DMS 273 treated with DMSO at 0.1 percent for 48 hours (cell line): Measurements from ENCODE around the gene CNPY3.
"Not testable (repeated sequence)": the region's sequence is repeated elsewhere in the genome, so short reads cannot be mapped to it uniquely, and the experiment has no call there.

Experiments used
- DNase-seq: peaks from one replicate; lab custom pipeline; 2025; lab: John Stamatoyannopoulos, UW

The CNPY3 gene

GRCh38 chr6:42915732-42916131, 13.5 kb upstream of the CNPY3 start, which contains the start of gene PTCRA:
PTCRA (plus strand) TSS chr6:42916053; CDS start chr6:42916070, 17 bp downstream.
- no peak for DNase-seq

DNA sequence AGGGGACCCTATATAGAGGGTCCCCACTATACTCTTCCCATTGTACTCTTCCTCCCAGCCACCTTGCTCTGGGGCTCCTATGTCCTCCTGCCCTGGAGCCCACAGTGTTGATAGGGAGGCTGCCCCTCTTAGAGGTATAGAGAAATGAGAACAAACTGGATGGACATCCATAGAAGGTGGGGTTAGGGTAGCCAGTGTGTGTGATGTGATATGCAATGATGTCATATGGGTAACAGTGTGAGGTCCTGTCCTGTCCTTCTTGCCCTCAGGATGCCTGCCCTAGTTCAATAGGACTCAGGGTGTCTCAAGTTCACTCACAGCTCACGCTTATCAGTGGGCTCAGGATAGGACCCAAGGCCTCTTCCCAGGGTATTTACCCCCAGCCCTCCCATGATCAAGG, 13.0 kb upstream of the CNPY3 start:
- no peak for DNase-seq

- DNase-seq, result no peak
Measured at GRCh38 chr6:42921801-42922200, 7.5 kb upstream of the CNPY3 start.

DNA sequence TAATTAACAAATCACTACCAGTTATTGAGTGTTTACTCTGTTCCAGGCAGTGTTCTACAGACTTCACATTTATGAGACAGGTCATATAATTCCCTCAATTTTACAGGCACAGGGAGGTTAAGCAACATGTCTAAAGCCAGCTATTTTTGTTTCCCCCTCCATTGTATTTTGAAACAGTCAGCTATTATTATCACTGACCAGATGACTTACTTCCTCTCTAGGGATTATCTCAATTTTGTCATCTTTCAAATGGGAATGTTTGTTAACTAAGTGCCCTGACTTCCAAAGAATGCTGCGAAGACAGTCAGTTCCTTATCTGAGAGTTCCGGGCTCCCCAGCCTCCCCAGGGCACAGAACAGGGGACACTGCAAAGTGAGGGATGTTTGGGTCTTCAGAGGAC, 5.6 kb upstream of the CNPY3 start:
- no peak for DNase-seq

DNA sequence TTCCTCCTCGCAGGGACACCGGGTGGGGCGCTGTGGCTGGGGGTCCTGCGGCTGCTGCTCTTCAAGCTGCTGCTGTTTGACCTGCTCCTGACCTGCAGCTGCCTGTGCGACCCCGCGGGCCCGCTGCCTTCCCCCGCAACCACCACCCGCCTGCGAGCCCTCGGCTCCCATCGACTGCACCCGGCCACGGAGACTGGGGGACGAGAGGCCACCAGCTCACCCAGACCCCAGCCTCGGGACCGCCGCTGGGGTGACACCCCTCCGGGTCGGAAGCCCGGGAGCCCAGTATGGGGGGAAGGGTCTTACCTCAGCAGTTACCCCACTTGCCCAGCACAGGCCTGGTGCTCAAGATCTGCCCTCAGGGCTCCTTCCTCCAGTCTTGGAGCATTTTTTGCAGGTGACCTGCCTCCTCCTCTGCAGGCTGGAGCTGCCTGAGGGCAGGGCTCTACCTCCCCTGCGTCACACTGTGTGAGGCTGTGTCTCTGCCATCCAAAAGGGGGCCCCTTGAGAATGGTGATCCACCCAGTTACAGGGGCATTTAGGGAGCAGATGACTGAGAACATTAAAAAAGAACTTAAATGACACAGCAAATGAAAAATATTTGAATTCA, 3.9 kb upstream of the CNPY3 start:
- no peak for DNase-seq

GRCh38 chr6:42929821-42930360, 611 bp downstream of the CNPY3 start:
- DNase-seq, result peak; percentile 69

DNA sequence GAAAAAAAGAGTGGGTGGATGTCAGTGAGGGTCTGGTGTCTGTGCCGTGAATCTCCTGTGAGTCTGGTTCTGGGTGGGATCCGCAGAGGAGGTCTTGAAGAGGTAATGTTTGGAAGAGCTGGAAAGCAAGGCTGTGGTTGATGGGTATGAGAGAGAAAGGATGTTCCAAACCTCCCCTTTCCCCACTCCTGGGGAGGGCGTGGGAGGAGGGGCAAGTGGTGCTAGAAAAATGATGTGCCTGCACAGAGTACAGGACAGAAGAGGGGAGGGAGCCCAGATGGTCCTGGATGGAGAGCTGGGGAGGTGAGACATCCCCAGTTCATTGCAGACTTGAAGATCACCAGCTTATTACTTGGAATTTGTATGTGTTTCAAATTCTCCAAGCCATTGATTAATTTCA, 3.1 kb downstream of the CNPY3 start:
- no peak for DNase-seq

DNA sequence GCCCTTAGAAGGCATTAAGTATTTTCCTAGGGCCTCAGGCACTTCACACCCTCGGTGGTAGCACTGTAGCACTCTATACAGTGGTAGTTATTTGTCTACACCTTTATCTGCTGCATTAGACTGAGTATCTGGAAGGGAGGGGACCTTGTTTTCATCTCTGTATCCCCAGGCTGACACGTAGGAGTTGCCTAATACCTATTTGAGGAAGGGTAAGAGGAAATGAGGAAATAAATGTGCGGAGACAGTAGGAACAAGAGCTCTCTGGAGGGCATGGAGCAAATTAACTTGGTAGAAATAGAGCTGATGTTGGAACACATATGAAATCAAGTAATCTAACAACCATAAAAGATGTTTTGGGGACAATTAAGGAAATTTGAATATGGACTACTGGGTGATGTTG, 3.9 kb downstream of the CNPY3 start:
- no peak for DNase-seq

DNA sequence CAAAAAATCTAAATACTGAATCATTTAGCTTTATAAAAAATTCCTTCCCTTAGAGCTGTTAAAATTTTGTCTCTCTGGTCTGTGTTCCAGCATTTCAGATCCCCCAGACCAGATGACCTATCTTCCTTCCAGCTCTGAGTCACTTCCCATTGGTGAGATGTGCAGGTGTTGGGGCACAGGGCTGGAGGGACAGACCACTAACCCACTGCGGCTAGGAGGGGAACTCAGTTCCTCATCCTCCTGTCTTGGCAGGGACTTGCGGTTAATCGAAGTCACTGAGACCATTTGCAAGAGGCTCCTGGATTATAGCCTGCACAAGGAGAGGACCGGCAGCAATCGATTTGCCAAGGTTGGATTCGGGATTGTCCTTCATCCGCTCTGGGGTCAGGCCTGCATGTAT, 6.0 kb downstream of the CNPY3 start:
- no peak for DNase-seq

DNA sequence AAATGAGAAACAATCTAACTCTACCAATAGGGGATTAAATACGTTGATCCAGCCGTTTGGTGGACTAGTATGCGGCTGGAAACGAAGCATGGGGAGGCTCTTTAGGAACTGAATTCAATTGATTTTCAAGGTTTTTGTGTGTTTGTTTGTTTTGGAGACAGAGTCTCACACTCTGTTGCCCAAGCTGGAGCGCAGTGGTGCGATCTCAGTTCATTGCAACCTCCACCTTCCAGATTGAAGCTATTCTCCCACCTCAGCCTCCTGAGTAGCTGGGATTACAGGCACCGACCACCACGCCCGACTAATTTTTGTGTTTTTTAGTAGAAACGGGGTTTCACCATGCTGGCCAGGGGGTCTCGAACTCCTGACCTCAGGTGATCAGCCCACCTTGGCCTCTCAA, 7.1 kb downstream of the CNPY3 start:
- DNase-seq, result no peak

DNA sequence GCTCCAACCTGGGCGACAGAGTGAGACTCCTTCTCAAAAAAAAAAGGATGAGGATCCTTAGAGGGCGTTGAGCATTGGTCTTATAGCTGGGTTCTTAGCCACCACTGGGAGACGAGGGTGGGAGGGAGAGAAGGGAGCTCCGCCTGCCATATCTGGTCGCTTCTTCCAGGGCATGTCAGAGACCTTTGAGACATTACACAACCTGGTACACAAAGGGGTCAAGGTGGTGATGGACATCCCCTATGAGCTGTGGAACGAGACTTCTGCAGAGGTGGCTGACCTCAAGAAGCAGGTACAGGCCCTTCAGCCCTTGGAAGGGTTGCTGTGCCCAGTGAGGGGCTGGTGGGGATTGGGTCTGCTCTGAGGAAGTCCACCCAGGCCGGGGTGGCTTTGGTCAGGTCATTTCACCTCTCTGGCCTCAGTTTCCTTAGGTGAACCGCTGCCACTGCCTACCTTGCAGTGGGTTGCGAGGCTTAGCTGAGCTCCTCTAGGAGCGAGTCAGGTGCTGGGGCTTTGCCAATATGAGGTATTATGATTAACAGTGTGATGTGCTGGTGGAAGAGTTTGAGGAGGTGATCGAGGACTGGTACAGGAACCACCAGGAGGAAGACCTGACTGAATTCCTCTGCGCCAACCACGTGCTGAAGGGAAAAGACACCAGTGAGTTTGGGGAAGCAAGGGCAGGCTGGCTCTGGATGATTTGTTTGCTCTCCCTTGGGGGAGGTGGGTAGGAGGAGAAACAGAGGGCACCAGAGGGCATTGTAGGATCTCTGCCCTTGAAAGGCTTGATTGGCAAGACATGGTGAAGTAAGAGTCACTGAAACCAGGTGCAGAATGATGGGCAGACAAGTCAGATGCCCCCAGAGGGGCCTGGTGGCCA, 8.5 kb downstream of the CNPY3 start:
- no peak for DNase-seq

GRCh38 chr6:42938428-42938796, 9.1 kb downstream of the CNPY3 start:
- no peak for DNase-seq

DNA sequence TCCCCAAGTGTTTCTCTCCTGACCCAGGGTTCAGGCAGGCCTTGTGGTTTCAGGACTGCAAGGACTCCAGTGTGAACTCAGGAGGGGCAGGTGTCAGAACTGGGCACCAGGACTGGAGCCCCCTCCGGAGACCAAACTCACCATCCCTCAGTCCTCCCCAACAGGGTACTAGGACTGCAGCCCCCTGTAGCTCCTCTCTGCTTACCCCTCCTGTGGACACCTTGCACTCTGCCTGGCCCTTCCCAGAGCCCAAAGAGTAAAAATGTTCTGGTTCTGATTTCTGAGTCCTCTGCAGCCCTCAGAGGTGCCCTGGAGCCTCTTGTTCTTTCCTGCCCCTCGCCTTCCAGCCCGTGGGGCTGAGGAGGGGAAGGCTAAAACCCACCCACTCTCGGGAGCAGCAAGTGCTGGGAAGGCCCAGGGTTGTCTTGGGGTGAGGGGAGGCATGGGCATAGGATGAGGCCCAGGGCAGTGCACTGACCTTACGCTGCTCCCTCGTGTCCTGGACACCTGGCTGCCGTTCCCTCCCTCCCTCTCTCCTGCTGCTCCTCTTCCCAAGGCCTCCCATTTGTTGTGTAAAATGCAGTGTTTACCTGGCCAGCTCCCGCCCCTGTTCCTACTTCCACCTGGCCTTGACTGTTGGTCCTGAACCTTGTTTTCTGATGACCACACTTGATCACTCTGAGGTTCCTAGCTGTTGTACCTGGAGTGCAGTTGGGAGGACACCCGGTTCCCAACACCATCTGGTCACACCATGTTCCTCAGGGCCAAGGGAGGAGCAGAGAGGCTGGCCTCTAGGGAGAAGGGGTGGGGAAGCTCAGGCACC, 9.9 kb downstream of the CNPY3 start:
- no peak for DNase-seq

- no peak for DNase-seq
Measured at GRCh38 chr6:42939810-42940167, 10.5 kb downstream of the CNPY3 start.

DNA sequence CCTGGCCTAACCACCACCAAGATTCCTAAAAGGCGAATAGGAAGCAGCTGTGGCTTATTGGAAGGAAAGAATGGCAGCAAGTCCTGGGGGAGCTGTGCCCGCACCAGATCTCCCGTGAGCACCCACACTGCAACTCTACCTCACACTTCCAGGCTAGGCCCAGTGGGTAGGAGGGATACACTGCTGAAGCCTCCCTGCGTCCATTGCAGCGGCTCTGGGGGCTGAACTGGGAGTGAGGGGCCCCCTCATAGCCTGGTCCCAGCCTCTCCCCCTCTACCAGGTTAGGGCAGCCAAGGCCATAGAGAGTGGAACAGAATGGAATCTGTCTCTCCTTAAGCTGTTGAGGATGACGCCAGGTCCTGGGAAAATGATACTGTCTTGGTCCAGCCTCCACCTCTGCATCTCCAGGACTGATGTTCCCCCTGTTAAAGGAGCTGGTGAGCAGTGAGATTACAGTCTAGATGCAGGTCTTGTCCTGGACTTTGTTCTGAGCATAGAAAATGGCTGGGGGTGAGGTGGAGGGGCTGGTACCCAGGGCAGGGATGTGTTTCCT, 11.3 kb downstream of the CNPY3 start:
- DNase-seq, result no peak

- not testable (repeated sequence) for DNase-seq
Measured at GRCh38 chr6:42941356-42941755, 12.1 kb downstream of the CNPY3 start.

GRCh38 chr6:42942444-42942843, 13.2 kb downstream of the CNPY3 start:
- DNase-seq, result no peak

GRCh38 chr6:42947950-42948349, 18.7 kb downstream of the CNPY3 start:
- DNase-seq, result no peak

DNA sequence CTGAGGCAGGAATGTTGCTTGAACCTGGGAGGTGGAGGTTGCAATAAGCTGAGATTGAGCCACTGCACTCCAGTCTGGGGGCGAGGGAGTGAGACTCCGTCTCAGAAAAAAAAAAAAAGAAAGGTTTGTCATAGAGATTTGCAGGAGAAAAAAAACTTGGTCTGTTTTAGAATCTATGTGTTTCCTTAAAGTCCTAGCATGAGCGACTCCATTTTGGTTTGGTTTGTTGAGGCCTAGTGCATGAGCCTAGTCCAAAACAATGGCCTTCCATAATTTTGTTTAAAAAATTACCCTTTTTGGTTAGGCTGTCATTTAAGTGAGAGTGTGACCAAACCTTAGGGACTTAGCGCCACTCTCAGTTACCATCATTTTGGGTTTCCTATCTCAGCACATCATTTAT, 23.1 kb downstream of the CNPY3 start:
- no peak for DNase-seq

- DNase-seq, result not testable (repeated sequence)
Measured at GRCh38 chr6:42954405-42954804, 25.1 kb downstream of the CNPY3 start.

GRCh38 chr6:42958125-42958524, 28.8 kb downstream of the CNPY3 start:
- no peak for DNase-seq

DNA sequence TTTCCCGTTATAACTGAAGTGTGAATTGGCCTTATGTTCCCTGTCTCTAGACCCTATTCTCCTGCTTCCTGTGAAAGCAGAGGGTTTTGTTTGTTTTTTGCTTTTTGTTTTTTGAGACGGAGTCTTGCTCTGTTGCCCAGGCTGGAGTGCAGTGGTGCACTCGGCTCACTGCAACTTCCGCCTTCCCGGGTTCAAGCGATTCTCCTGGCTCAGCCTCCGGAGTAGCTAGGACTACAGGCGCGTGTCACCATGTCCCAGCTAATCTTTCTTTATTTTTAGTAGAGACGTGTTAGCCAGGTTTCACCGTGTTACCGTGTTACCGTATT, 30.6 kb downstream of the CNPY3 start:
- DNase-seq, result no peak
